SH-SY5Y (cell line): ENCODE results near the gene HRH3.

Source experiments
- GATA2 ChIP-seq: IDR thresholded peaks from 2 replicates; pipeline ENCODE4 v1.6.1; 2011; ENCODE audit warnings: mild to moderate bottlenecking, low read depth, low read length
- GATA3 ChIP-seq: IDR thresholded peaks from 2 replicates; pipeline ENCODE4 v1.6.1; 2011; ENCODE audit warnings: low read depth, mild to moderate bottlenecking, low read length, moderate library complexity

DNA sequence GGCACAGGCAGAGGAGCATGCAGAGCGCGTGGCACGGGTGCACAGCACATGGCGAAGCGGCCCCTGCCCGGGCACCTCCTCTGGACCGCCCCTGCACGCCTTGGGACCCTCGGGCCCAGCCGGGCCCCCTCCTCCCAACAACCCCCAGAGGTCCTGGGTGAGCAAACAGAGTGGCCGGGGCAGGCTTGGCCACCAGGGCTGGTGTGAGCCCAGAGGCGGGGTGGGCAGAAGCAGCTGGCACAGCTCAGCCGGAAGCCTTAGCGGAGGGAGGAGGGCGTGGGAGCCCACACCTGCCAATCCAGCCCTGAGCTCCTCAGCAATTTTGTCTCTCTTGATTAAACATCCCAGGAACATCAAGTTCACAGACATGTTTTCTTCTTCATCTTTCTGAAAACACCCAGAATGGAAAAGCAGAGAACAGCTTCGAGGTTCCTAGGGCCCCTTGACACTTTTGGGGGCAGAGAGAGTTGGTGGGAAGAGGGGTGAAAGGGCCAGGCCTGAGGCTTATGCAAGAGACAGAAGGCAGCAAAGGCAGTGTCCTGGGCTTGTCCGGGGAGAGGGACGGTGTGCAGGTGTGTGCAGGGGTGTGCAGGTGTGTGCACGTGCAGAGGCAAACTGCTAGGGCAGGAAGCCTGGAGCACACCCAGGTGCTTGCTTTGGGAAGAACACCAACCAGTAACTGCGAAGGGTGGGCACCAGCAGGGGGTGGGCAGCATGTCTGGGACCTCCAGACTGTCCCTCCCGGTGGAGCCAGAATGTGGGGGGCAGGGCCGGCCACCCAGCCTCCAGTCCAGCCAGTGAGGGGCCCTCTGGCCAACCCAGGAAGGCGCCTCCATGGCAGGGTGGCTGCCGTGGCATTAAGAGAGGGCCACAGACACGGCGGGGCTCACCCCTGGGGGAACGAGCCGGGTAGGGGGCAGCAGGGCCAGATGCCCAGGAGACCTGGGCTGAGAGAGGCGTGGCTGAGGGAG is 4.8 kb downstream of the HRH3 start:
- no peak for TF ChIP-seq GATA3
- TF ChIP-seq GATA2 = no peak
